Esophagus (tissue), 2 donors: Measurements from ENCODE around the gene SYT7. TPM values are rescaled to one million over a fixed set of nuclear protein-coding genes. Genes with fewer than 3 reads are reported as not detected.

Experiments
- H3K27ac ChIP-seq, 2 donors: one replicate each; pipeline ENCODE4 v1.5.1; 2013; ENCODE audit warnings: low read depth in 2 of 2, mild to moderate bottlenecking in 2 of 2, inconsistent platforms in 1 of 2, low read length in 1 of 2, moderate library complexity in 1 of 2
- H3K27me3 ChIP-seq, 2 donors: one replicate each; pipeline ENCODE4 v1.6.1; 2013; ENCODE audit warnings: low read length in 2 of 2, control low read depth in 1 of 2, mild to moderate bottlenecking in 1 of 2; ENCODE audit not compliant: insufficient read depth in 2 of 2, control insufficient read depth in 1 of 2
- H3K36me3 ChIP-seq, 2 donors: one replicate each; pipeline ENCODE4 v1.6.1; 2013; ENCODE audit warnings: low read length in 1 of 2; ENCODE audit not compliant: control insufficient read depth in 2 of 2, insufficient read depth in 2 of 2
- H3K4me1 ChIP-seq, 2 donors: one replicate each; pipeline ENCODE4 v1.6.1; 2013; ENCODE audit warnings: low read length in 1 of 2; ENCODE audit not compliant: control insufficient read depth in 2 of 2, insufficient read depth in 2 of 2
- H3K4me3 ChIP-seq, 2 donors: one replicate each; pipeline ENCODE4 v1.5.1; 2013; ENCODE audit warnings: low read length in 2 of 2, mild to moderate bottlenecking in 2 of 2, low read depth in 1 of 2, moderate library complexity in 1 of 2
- H3K9me3 ChIP-seq, 2 donors: one replicate each; pipeline ENCODE4 v1.6.1; 2013; ENCODE audit warnings: mild to moderate bottlenecking in 2 of 2, low read depth in 1 of 2, low read length in 1 of 2, moderate library complexity in 1 of 2; ENCODE audit not compliant: control insufficient read depth in 2 of 2, insufficient read depth in 1 of 2
- WGBS, 2 donors: extraction: QIAGEN DNeasy Blood & Tissue Kit; methylation state at CpG; one replicate each; pipeline ENCODE4 v1.1.7; 2013; 5-methylcytosine and 5-hydroxymethylcytosine counted together
- polyA plus RNA-seq, 2 donors: library from polyadenylated mRNA; stranded (reverse); fragments of 200-250 nt; gene quantifications; one replicate each; pipeline ENCODE4 v1.2.3, GENCODE V29; 2013
- donor health status: healthy with polysubstance abuse.
- donor health status: Bipolar disorder and iron deficiency.

SYT7 gene
- polyA plus RNA-seq, 2 donors = 1.3 to 2.2 TPM

- no peaks in the 10 kb centered on the region for H3K36me3 ChIP-seq
- no peaks in the 10 kb centered on the region for H3K27me3 ChIP-seq
- H3K4me1 ChIP-seq = no peaks in the 10 kb centered on the region
- H3K27ac ChIP-seq = no peak overlapping the region
- WGBS, 2 donors = 76 to 83% methylated on average over 9 of the region's 9 CpGs
- H3K9me3 ChIP-seq = no peaks in the 10 kb centered on the region
- no peak overlapping the region for H3K4me3 ChIP-seq
These were observed 83.0 kb downstream of the SYT7 start for GRCh38 chr11:61497876-61498275.

- Histone ChIP-seq H3K27me3 (no peaks in the 10 kb centered on the region), H3K4me3 (no peak overlapping the region), H3K4me1 (no peaks in the 10 kb centered on the region), H3K36me3 (no peaks in the 10 kb centered on the region), H3K9me3 (no peaks in the 10 kb centered on the region), H3K27ac (no peak overlapping the region)
- 47 to 91% methylated on average over 2 of the region's 2 CpGs for WGBS, 2 donors
These were observed 83.4 kb downstream of the SYT7 start for GRCh38 chr11:61497473-61497872.

GRCh38 chr11:61496602-61497400 lies 84.1 kb downstream of the SYT7 start:
- Histone ChIP-seq H3K9me3 (no peaks in the 10 kb centered on the region), H3K27ac (no peak overlapping the region), H3K36me3 (no peaks in the 10 kb centered on the region), H3K27me3 (no peaks in the 10 kb centered on the region), H3K4me3 (no peak overlapping the region), H3K4me1 (no peaks in the 10 kb centered on the region)
- WGBS, 2 donors = 90 to 93% methylated on average over 15 of the region's 15 CpGs

GRCh38 chr11:61495801-61496601 lies 84.9 kb downstream of the SYT7 start:
- no peak overlapping the region for H3K4me3 ChIP-seq
- WGBS, 2 donors = 59 to 60% methylated on average over 26 of the region's 26 CpGs
- H3K36me3 ChIP-seq = no peaks in the 10 kb centered on the region
- no peaks in the 10 kb centered on the region for H3K4me1 ChIP-seq
- H3K27me3 ChIP-seq = no peaks in the 10 kb centered on the region
- no peaks in the 10 kb centered on the region for H3K9me3 ChIP-seq
- no peak overlapping the region for H3K27ac ChIP-seq

- H3K4me3 ChIP-seq = no peak overlapping the region
- H3K4me1 ChIP-seq = peaks cover 0 to 4% of the 10 kb centered on the region in 2 donors
- no peaks in the 10 kb centered on the region for H3K9me3 ChIP-seq
- H3K27ac ChIP-seq = no peak overlapping the region
- H3K27me3 ChIP-seq = no peaks in the 10 kb centered on the region
- H3K36me3 ChIP-seq = no peaks in the 10 kb centered on the region
- 65 to 68% methylated on average over 9 of the region's 9 CpGs for WGBS, 2 donors
These were observed 86.4 kb downstream of the SYT7 start for GRCh38 chr11:61494381-61494961.

- no peaks in the 10 kb centered on the region for H3K27me3 ChIP-seq
- no peak overlapping the region for H3K27ac ChIP-seq
- WGBS, 2 donors = 83 to 85% methylated on average over 12 of the region's 12 CpGs
- peaks cover 8 to 10% of the 10 kb centered on the region in 2 donors for H3K4me1 ChIP-seq
- no peaks in the 10 kb centered on the region for H3K36me3 ChIP-seq
- H3K9me3 ChIP-seq = no peaks in the 10 kb centered on the region
- H3K4me3 ChIP-seq = no peak overlapping the region
These were observed 89.0 kb downstream of the SYT7 start for GRCh38 chr11:61491736-61492395.

GRCh38 chr11:61489833-61490721 lies 90.8 kb downstream of the SYT7 start:
- Histone ChIP-seq H3K9me3 (no peaks in the 10 kb centered on the region), H3K4me3 (no peak overlapping the region), H3K27ac (no peak overlapping the region), H3K36me3 (no peaks in the 10 kb centered on the region), H3K27me3 (no peaks in the 10 kb centered on the region), H3K4me1 (peaks cover 8 to 10% of the 10 kb centered on the region in 2 donors)
- whole genome bisulfite sequencing, 2 donors = 60 to 62% methylated on average over 12 to 13 of the region's 13 CpGs

GRCh38 chr11:61488651-61489291 lies 92.1 kb downstream of the SYT7 start:
- WGBS, 2 donors = 17 to 19% methylated on average over 18 to 19 of the region's 19 CpGs
- H3K27ac ChIP-seq = no peak overlapping the region

More at GRCh38 chr11:61488651-61489291, 92.1 kb downstream of the SYT7 start:
- Histone ChIP-seq H3K4me1 (peaks cover 8 to 10% of the 10 kb centered on the region in 2 donors), H3K4me3 (no peak overlapping the region), H3K36me3 (no peaks in the 10 kb centered on the region), H3K9me3 (peaks cover 0 to 2% of the 10 kb centered on the region in 2 donors), H3K27me3 (no peaks in the 10 kb centered on the region)
